Calu3 (cell line): ENCODE results near the gene CACNA2D3. TPM values are rescaled to one million over a fixed set of nuclear protein-coding genes. Genes with fewer than 3 reads are reported as not detected.

Experiments used
- BruUV-seq: library from RNA; stranded (reverse); fragments of 400-500 nt; replicated peaks from 2 replicates; lab custom pipeline; 2021; lab: Mats Ljungman, UMichigan
- CTCF ChIA-PET: fragments of 300-600 bp; sonication (Branson Sonifier 250); formaldehyde crosslinking; loops from one replicate; lab custom pipeline; 2022; ENCODE audit warnings: antibody characterized with exemption; lab: Charles Lee
- DNase-seq: peaks from one replicate; pipeline ENCODE4 v3.0.0; 2022
- H3K27ac Mint-ChIP-seq: one replicate; pipeline ENCODE4 v1.8.0; 2022; ENCODE audit warnings: mixed read lengths; ENCODE audit not compliant: unreplicated experiment
- H3K27me3 Mint-ChIP-seq: one replicate; pipeline ENCODE4 v1.8.0; 2022; ENCODE audit warnings: mixed read lengths; ENCODE audit not compliant: unreplicated experiment
- H3K36me3 Mint-ChIP-seq: one replicate; pipeline ENCODE4 v1.8.0; 2022; ENCODE audit warnings: mild to moderate bottlenecking, moderate library complexity, mixed read lengths; ENCODE audit not compliant: insufficient read depth, unreplicated experiment
- H3K4me1 Mint-ChIP-seq: one replicate; pipeline ENCODE4 v1.8.0; 2022; ENCODE audit warnings: mild to moderate bottlenecking, low read depth, mixed read lengths; ENCODE audit not compliant: unreplicated experiment
- H3K4me3 Mint-ChIP-seq: one replicate; pipeline ENCODE4 v1.8.0; 2022; ENCODE audit warnings: mild to moderate bottlenecking, low read depth, moderate library complexity, mixed read lengths; ENCODE audit not compliant: unreplicated experiment
- H3K9me3 Mint-ChIP-seq: one replicate; pipeline ENCODE4 v1.8.0; 2022; ENCODE audit warnings: low read depth, mixed read lengths; ENCODE audit not compliant: unreplicated experiment
- CTCF ChIP-seq: fragments of 200-600 bp; IDR thresholded peaks from one replicate; pipeline ENCODE4 v1.8.0; 2022; ENCODE audit warnings: antibody characterized with exemption; ENCODE audit not compliant: unreplicated experiment
- intact Hi-C: fragments of 100-400 bp; cut with micrococcal nuclease; formaldehyde crosslinking; loops from one replicate; pipeline ENCODE4 v1.10.0; 2022; ENCODE audit not compliant: unreplicated experiment
- total RNA-seq: library from RNA; stranded (reverse); gene quantifications from 2 replicates; pipeline ENCODE4 v1.2.3, GENCODE V29; 2022

The CACNA2D3 gene
- total RNA-seq, 1 experiment from 2014 or later = not detected

GRCh38 chr3:54764911-54765310 is 642.6 kb downstream of the CACNA2D3 start:
- CTCF ChIA-PET = no interaction called here
- BruUV-seq = no TSS peak
- DNase-seq = no peak
- H3K4me3 Mint-ChIP-seq = no peak overlapping the region
- TF ChIP-seq CTCF = no peak
- H3K27ac Mint-ChIP-seq = no peak overlapping the region
- H3K9me3 Mint-ChIP-seq = peaks cover 18% of the 10 kb centered on the region
- no peaks in the 10 kb centered on the region for H3K27me3 Mint-ChIP-seq
- intact Hi-C loops = no loop called here
- no peaks in the 10 kb centered on the region for H3K4me1 Mint-ChIP-seq
- H3K36me3 Mint-ChIP-seq = no peaks in the 10 kb centered on the region

DNA sequence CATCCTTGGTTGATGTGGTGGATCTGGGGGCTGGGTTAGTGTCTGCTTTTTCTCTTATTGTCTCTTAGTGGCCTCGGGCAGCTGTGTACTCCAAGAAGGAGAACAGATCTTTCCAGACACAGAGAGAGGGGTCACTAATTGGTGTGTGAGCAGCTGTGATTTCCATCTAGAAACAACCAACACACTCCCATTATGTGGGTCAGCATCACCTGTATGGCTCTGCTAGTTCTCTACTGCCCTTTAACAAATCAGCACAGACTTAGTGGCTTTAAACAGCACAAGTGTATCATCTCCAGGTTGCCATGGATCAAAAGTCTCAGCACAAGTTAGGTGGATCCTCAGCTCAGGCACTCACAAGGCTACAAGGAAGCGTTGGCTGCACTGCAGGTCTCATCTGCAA is 648.7 kb downstream of the CACNA2D3 start:
- CTCF ChIA-PET = no interaction called here
- no TSS peak for BruUV-seq
- no peak for DNase-seq
- H3K36me3 Mint-ChIP-seq = no peaks in the 10 kb centered on the region
- H3K4me3 Mint-ChIP-seq = no peak overlapping the region
- peaks cover 4% of the 10 kb centered on the region for H3K9me3 Mint-ChIP-seq
- H3K27ac Mint-ChIP-seq = no peak overlapping the region
- intact Hi-C loops = no loop called here
- no peaks in the 10 kb centered on the region for H3K4me1 Mint-ChIP-seq
- TF ChIP-seq CTCF = no peak
- H3K27me3 Mint-ChIP-seq = no peaks in the 10 kb centered on the region

- Mint-ChIP-seq H3K27me3 (no peaks in the 10 kb centered on the region), H3K36me3 (no peaks in the 10 kb centered on the region), H3K4me3 (no peak overlapping the region), H3K4me1 (no peaks in the 10 kb centered on the region), H3K9me3 (peaks cover 4% of the 10 kb centered on the region), H3K27ac (no peak overlapping the region)
- no peak for TF ChIP-seq CTCF
- no peak for DNase-seq
- BruUV-seq = no TSS peak
- intact Hi-C loops = no loop called here
- CTCF ChIA-PET = no interaction called here
Measured at GRCh38 chr3:54772051-54772450, 649.7 kb downstream of the CACNA2D3 start.

GRCh38 chr3:54772746-54773145 is 650.4 kb downstream of the CACNA2D3 start:
- BruUV-seq = no TSS peak
- intact Hi-C loops = no loop called here
- no peaks in the 10 kb centered on the region for H3K36me3 Mint-ChIP-seq
- H3K9me3 Mint-ChIP-seq = peaks cover 1% of the 10 kb centered on the region
- no peaks in the 10 kb centered on the region for H3K27me3 Mint-ChIP-seq
- no peaks in the 10 kb centered on the region for H3K4me1 Mint-ChIP-seq
- H3K4me3 Mint-ChIP-seq = no peak overlapping the region
- CTCF ChIA-PET = no interaction called here
- no peak overlapping the region for H3K27ac Mint-ChIP-seq
- no peak for DNase-seq
- TF ChIP-seq CTCF = no peak
